HEK293T (cell line): ENCODE measurements around the gene KRTAP19-7.

Source experiments
- CTBP1 ChIP-seq: fragments of 450-650 bp; IDR thresholded peaks from 2 replicates; pipeline ENCODE4 v1.6.1; 2016; ENCODE audit warnings: borderline replicate concordance
- ELF4 ChIP-seq: fragments of 450-650 bp; IDR thresholded peaks from 2 replicates; pipeline ENCODE4 v1.6.1; 2017; ENCODE audit warnings: antibody characterized with exemption
- FOXA1 ChIP-seq: fragments of 450-650 bp; IDR thresholded peaks from 2 replicates; pipeline ENCODE4 v1.6.1; 2016; ENCODE audit warnings: mild to moderate bottlenecking
- FOXK2 ChIP-seq: fragments of 450-650 bp; IDR thresholded peaks from 2 replicates; pipeline ENCODE4 v1.6.1; 2016; ENCODE audit warnings: mild to moderate bottlenecking
- HDGF ChIP-seq: fragments of 450-650 bp; IDR thresholded peaks from 2 replicates; pipeline ENCODE4 v1.6.1; 2017; ENCODE audit warnings: antibody characterized with exemption, borderline replicate concordance
- LEF1 ChIP-seq: fragments of 450-650 bp; IDR thresholded peaks from 2 replicates; pipeline ENCODE4 v1.6.1; 2017; ENCODE audit warnings: mild to moderate bottlenecking, borderline replicate concordance
- NFRKB ChIP-seq: fragments of 450-650 bp; IDR thresholded peaks from 2 replicates; pipeline ENCODE4 v1.6.1; 2016; ENCODE audit warnings: mild to moderate bottlenecking, moderate library complexity
- TF ChIP-seq, protein P1 (sequence below): fragments of 450-650 bp; IDR thresholded peaks from 2 replicates; pipeline ENCODE4 v1.6.1; 2016

DNA sequence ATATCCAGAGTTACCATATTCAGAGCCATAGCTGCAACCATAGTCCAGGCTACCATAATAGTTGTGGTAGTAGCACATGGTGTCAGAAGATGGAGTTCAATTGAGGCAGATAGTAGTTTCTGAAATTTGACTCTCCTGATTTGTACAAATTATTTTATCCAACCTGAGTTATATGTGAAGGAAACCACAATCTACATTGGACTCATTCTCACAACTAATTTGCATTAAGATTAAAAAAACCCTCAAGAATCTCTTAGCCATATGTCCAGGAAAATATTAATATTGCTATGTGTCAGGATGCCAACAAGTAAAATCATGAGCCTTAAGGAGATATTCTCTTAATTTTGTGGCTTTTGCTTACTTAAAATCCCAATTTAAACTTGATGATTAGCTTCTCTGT lies 29.2 kb upstream of the KRTAP19-7 start, which contains the start of gene KRTAP22-2:
- TF ChIP-seq NFRKB (no peak), CTBP1 (no peak), FOXA1 (no peak), LEF1 (no peak), ELF4 (no peak), HDGF (no peak), FOXK2 (no peak)
- TF ChIP-seq, protein P1, sequence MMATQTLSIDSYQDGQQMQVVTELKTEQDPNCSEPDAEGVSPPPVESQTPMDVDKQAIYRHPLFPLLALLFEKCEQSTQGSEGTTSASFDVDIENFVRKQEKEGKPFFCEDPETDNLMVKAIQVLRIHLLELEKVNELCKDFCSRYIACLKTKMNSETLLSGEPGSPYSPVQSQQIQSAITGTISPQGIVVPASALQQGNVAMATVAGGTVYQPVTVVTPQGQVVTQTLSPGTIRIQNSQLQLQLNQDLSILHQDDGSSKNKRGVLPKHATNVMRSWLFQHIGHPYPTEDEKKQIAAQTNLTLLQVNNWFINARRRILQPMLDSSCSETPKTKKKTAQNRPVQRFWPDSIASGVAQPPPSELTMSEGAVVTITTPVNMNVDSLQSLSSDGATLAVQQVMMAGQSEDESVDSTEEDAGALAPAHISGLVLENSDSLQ: no peak
